Measurements from ENCODE around the gene JPT1. TPM values are rescaled to one million over a fixed set of nuclear protein-coding genes. Genes with fewer than 3 reads are reported as not detected.
"Not testable (repeated sequence)": the region's sequence is repeated elsewhere in the genome, so short reads cannot be mapped to it uniquely, and the experiment has no call there.

The JPT1 gene
- polyA plus RNA-seq, 1 of the 3 experiments (the other 2 are of a cell fraction) = 490 TPM

DNA sequence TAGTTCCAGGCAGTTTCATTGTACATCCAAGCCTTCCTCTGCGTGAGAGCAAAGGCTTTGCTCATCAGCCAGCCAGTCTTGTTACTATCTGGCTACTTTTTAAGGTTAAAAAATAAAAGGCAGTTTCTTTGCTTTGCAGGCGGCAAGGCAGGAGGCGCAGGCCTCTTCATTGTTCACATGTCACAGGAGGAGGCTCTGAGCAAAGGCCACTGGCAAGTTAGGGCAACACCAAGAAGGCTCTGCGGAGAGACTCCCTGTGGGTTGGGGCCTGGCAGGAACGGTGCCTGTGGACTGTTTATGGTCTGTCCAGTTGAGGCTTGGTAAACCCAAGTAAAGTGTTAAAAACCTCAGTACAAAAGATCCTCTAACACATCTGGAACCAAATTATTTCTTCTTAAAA is 18.9 kb downstream of the JPT1 start:
- no peak overlapping the region for H3K9ac ChIP-seq
- H3K36me3 ChIP-seq (replicated peaks in 1 of 2; ENCODE audit: control insufficient read depth in 1 of 2, insufficient read depth in 2 of 2, low read length in 1 of 2) = peaks cover 30 to 57% of the 10 kb centered on the region in 2 experiments
- ChIA-PET CTCF (interaction anchor here (19.6 kb wide), 1 partner anchor 21 kb away, joined by 422 read pairs; the partner anchor contains the start of gene ARMC7), POLR2A (no interaction called here)
- WGBS (ENCODE audit: low lambda C conversion rate) = 80% methylated on average over 5 of the region's 5 CpGs
- H3K79me2 ChIP-seq (ENCODE audit: insufficient read depth) = peaks cover 40% of the 10 kb centered on the region
- no peak overlapping the region for H2AFZ ChIP-seq (ENCODE audit: low read depth)
- peaks cover 6% of the 10 kb centered on the region; the same call in 1 of the 2 replicates for H4K20me1 ChIP-seq (ENCODE audit: insufficient read depth)
- no peaks in the 10 kb centered on the region for H3K27me3 ChIP-seq (ENCODE audit: insufficient read depth)
- no peak for DNase-seq
- H3K9me2 ChIP-seq = no peaks in the 10 kb centered on the region
- no peak for TF ChIP-seq SIN3A (IDR thresholded peaks at IDR 0.05; ENCODE audit: borderline replicate concordance, low read depth, low read length)
- no peak for TF ChIP-seq FOXJ3 (CRISPR knock-in tag; IDR thresholded peaks at IDR 0.05)
- TF ChIP-seq, protein P1, sequence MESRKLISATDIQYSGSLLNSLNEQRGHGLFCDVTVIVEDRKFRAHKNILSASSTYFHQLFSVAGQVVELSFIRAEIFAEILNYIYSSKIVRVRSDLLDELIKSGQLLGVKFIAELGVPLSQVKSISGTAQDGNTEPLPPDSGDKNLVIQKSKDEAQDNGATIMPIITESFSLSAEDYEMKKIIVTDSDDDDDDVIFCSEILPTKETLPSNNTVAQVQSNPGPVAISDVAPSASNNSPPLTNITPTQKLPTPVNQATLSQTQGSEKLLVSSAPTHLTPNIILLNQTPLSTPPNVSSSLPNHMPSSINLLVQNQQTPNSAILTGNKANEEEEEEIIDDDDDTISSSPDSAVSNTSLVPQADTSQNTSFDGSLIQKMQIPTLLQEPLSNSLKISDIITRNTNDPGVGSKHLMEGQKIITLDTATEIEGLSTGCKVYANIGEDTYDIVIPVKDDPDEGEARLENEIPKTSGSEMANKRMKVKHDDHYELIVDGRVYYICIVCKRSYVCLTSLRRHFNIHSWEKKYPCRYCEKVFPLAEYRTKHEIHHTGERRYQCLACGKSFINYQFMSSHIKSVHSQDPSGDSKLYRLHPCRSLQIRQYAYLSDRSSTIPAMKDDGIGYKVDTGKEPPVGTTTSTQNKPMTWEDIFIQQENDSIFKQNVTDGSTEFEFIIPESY (IDR thresholded peaks at IDR 0.05; ENCODE audit: borderline replicate concordance, low read depth) = no peak
- H3K4me2 ChIP-seq = no peak overlapping the region
- H3F3A ChIP-seq (replicated peaks; ENCODE audit: insufficient read depth) = peaks cover 63% of the 10 kb centered on the region
- H3K4me1 ChIP-seq (ENCODE audit: control insufficient read depth in 1 of 2, insufficient read depth in 2 of 2, low read depth in 1 of 2, low read length in 1 of 2) = peaks cover 1 to 5% of the 10 kb centered on the region in 2 experiments; a peak in 2 of 4 replicates
- H3K27ac ChIP-seq (ENCODE audit: low read depth in 2 of 2, low read length in 1 of 2) = peak overlapping the region in 1 of 2 experiments; percentile 7; a peak in 1 of 4 replicates
- H3K9me3 ChIP-seq = no peaks in the 10 kb centered on the region
- H3K4me3 ChIP-seq (ENCODE audit: low read depth in 2 of 2, low read length in 1 of 2) = no peak overlapping the region

DNA sequence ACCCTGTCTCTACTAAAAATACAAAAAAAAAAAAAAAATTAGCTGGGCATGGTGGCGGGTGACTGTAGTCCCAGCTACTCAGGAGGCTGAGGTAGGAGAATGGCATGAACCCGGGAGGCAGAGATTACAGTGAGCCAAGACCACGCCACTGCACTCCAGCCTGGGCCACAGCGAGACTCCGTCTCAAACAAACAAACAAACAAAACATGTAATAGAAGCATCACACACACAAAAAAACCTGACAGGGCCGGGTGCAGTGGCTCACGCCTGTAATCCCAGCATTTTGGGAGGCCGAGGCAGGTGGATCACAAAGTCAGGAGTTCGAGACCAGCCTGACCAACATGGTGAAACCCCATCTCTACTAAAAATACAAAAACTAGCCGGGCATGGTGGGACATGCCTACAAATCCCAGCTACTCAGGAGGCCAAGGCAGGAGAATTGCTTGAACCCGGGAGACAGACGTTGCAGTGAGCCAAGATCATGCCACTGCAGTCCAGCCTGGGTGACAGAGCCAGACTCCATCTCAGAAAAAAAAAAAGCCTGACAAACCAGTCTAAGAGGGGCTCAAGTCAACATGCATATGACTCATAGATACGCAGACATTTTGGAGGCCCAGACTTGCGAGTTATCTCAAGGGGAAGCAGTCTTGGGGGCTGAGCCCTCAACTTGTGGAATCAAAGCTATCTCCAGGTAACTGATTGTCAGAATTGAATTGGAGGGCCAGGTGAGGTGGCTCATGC is 20.5 kb downstream of the JPT1 start:
- POLR2A ChIA-PET = interaction anchor here (0.6 to 1.1 kb wide), 3 partner anchors 9 to 475 kb away, joined by 3 to 4 read pairs (median 3); no protein-coding TSS in a partner anchor
- not testable (repeated sequence) for H3K27ac ChIP-seq (ENCODE audit: low read depth in 2 of 2, low read length in 1 of 2); H3K27me3 ChIP-seq (ENCODE audit: insufficient read depth); H3K9me3 ChIP-seq; H2AFZ ChIP-seq (ENCODE audit: low read depth); H3K4me2 ChIP-seq; H3K4me3 ChIP-seq (ENCODE audit: low read depth in 2 of 2, low read length in 1 of 2); DNase-seq; H3K9ac ChIP-seq; H3K9me2 ChIP-seq
- peaks cover 57% of the 10 kb centered on the region for H3F3A ChIP-seq (replicated peaks; ENCODE audit: insufficient read depth)
- 90% methylated on average over 14 of the region's 14 CpGs for WGBS (ENCODE audit: low lambda C conversion rate)
- peaks cover 38% of the 10 kb centered on the region; the same call in 1 of the 2 replicates for H3K79me2 ChIP-seq (ENCODE audit: insufficient read depth)
- peaks cover 5 to 16% of the 10 kb centered on the region in 2 experiments; a peak in 2 of 4 replicates for H3K4me1 ChIP-seq (ENCODE audit: control insufficient read depth in 1 of 2, insufficient read depth in 2 of 2, low read depth in 1 of 2, low read length in 1 of 2)
- H3K36me3 ChIP-seq (replicated peaks in 1 of 2; ENCODE audit: control insufficient read depth in 1 of 2, insufficient read depth in 2 of 2, low read length in 1 of 2) = peaks cover 31 to 40% of the 10 kb centered on the region in 2 experiments
- H4K20me1 ChIP-seq (ENCODE audit: insufficient read depth) = peaks cover 13% of the 10 kb centered on the region; the same call in 1 of the 2 replicates
- CTCF ChIA-PET = interaction anchor here (1.2 to 19.6 kb wide), 6 partner anchors 8 to 69 kb away, joined by 3 to 422 read pairs (median 4); partner anchors contain the start of gene ARMC7
- TF ChIP-seq JUND (IDR thresholded peaks at IDR 0.05) (peak; percentile 34; the same call in 1 of the 2 replicates), POLR2AphosphoS5 (IDR thresholded peaks at IDR 0.05; ENCODE audit: low read depth, low read length) (peak; percentile 18; the same call in 1 of the 2 replicates)

DNA sequence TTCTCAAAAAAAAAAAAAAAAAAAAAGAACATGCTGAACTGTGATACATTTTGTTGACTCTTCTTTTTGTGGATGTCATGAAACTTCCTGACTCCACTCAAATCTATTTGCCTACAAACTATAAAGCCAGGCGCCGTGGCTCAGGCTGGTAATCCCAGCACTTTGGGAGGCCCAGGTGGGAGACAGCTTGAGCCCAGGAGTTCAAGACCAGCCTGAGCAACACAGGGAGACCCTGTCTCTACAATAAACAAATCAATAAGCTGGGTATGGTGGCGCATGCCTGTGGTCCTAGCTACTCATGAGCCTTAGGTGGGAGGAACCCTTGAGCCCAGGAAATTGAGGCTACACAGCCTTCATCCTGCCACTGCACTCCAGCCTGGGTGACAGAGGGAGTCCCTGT is 21.3 kb downstream of the JPT1 start:
- WGBS (ENCODE audit: low lambda C conversion rate) = 97% methylated on average over 3 of the region's 3 CpGs
- H3K9me3 ChIP-seq = no peaks in the 10 kb centered on the region
- peaks cover 30% of the 10 kb centered on the region; the same call in 1 of the 2 replicates for H3K79me2 ChIP-seq (ENCODE audit: insufficient read depth)
- TF ChIP-seq POLR2AphosphoS5 (IDR thresholded peaks at IDR 0.05; ENCODE audit: low read depth, low read length) (0 out of 2 replicates have a peak, but pooled peaks have one; percentile 19), FOXM1 (IDR thresholded peaks at IDR 0.05; ENCODE audit: low read depth) (no peak)
- H3K4me3 ChIP-seq (ENCODE audit: low read depth in 2 of 2, low read length in 1 of 2) = no peak overlapping the region
- no peak overlapping the region for H3K27ac ChIP-seq (ENCODE audit: low read depth in 2 of 2, low read length in 1 of 2)
- peaks cover 31 to 33% of the 10 kb centered on the region in 2 experiments for H3K36me3 ChIP-seq (replicated peaks in 1 of 2; ENCODE audit: control insufficient read depth in 1 of 2, insufficient read depth in 2 of 2, low read length in 1 of 2)
- H3F3A ChIP-seq (replicated peaks; ENCODE audit: insufficient read depth) = peaks cover 52% of the 10 kb centered on the region
- H3K9me2 ChIP-seq = no peaks in the 10 kb centered on the region
- no peak overlapping the region for H3K9ac ChIP-seq
- no peak overlapping the region for H2AFZ ChIP-seq (ENCODE audit: low read depth)
- ChIA-PET POLR2A (interaction anchor here (0.9 to 2.5 kb wide), 4 partner anchors 9 to 29 kb away, joined by 3 to 12 read pairs (median 6); partner anchors contain the start of genes ARMC7 and JPT1), CTCF (interaction anchor here (1.2 to 19.6 kb wide), 8 partner anchors 9 to 172 kb away, joined by 4 to 422 read pairs (median 18); partner anchors contain the start of gene ARMC7)
- no peak for DNase-seq
- H3K27me3 ChIP-seq (ENCODE audit: insufficient read depth) = no peaks in the 10 kb centered on the region
- peaks cover 9% of the 10 kb centered on the region; the same call in 1 of the 2 replicates for H4K20me1 ChIP-seq (ENCODE audit: insufficient read depth)
- H3K4me2 ChIP-seq = no peak overlapping the region
- peaks cover 5 to 16% of the 10 kb centered on the region in 2 experiments; a peak in 2 of 4 replicates for H3K4me1 ChIP-seq (ENCODE audit: control insufficient read depth in 1 of 2, insufficient read depth in 2 of 2, low read depth in 1 of 2, low read length in 1 of 2)

DNA sequence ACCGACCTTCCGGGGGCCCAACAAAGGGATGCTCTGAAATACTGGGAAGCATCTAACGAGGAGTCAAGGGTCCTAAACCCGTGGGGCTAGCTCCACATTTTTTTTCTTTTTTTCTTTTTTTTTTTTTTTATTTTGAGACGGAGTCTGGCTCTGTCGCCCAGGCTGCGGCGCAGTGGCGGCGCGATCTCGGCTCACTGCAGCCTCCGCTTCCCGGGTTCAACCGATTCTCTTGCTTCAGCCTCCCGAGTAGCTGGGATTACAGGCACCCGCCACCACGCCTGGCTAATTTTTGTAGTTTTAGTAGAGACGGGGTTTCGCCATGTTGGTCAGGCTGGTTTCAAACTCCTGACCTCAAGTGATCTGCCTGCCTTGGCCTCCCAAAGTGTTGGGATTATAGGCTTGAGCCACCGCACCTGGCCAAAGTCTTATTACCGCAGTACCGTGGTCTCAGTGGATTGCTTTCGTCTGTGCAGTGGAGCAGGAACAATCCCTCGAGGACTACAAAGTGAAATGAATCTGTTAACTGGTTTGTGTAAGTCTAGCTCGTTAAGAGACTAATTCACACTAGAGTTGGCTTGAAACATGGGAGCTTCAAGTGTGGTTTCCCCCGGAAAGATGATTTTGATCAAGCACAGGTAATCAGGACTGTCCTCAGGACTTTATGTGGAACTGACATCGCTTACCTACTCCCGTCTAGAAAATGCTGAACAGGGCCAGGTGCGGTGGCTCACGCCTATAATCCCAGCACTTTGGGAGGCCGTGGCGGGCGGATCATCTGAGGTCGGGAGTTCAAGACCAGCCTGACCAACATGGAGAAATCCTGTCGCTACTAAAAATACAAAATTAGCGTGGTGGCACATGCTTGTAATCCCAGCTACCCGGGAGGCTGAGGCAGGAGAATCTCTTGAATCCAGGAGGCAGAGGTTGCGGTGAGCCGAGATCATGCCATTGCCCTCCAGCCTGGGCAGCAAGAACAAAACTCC is 22.0 kb downstream of the JPT1 start:
- peak overlapping the region; percentile 96 for H3K4me2 ChIP-seq
- DNase-seq; H4K20me1 ChIP-seq (ENCODE audit: insufficient read depth); H3K9me3 ChIP-seq; H3K9me2 ChIP-seq; H3K27me3 ChIP-seq (ENCODE audit: insufficient read depth): not testable (repeated sequence)
- peaks cover 53% of the 10 kb centered on the region for H3F3A ChIP-seq (replicated peaks; ENCODE audit: insufficient read depth)
- peak overlapping the region; percentile 90 for H3K9ac ChIP-seq
- peak overlapping the region; percentile 78 to 90 for H3K27ac ChIP-seq (ENCODE audit: low read depth in 2 of 2, low read length in 1 of 2)
- peak overlapping the region; percentile 98 for H2AFZ ChIP-seq (ENCODE audit: low read depth)
- H3K4me1 ChIP-seq (ENCODE audit: control insufficient read depth in 1 of 2, insufficient read depth in 2 of 2, low read depth in 1 of 2, low read length in 1 of 2) = peaks cover 5 to 16% of the 10 kb centered on the region in 2 experiments; a peak in 2 of 4 replicates
- ChIA-PET POLR2A (interaction anchor here (0.6 to 2.5 kb wide), 14 partner anchors 8 to 160 kb away, joined by 3 to 22 read pairs (median 8); partner anchors contain the start of genes ARMC7, HID1, JPT1 and NUP85), CTCF (interaction anchor here (0.6 to 19.6 kb wide), 34 partner anchors 8 to 267 kb away, joined by 3 to 422 read pairs (median 8); partner anchors contain the start of genes ARMC7, ATP5PD, JPT1 and KCTD2)
- H3K36me3 ChIP-seq (replicated peaks in 1 of 2; ENCODE audit: control insufficient read depth in 1 of 2, insufficient read depth in 2 of 2, low read length in 1 of 2) = peaks cover 30 to 31% of the 10 kb centered on the region in 2 experiments
- WGBS (ENCODE audit: low lambda C conversion rate) = 89% methylated on average over 40 of the region's 40 CpGs
- peak overlapping the region; percentile 64 to 88 for H3K4me3 ChIP-seq (ENCODE audit: low read depth in 2 of 2, low read length in 1 of 2)
- H3K79me2 ChIP-seq (ENCODE audit: insufficient read depth) = peaks cover 25% of the 10 kb centered on the region; the same call in 1 of the 2 replicates
